MG63 (cell line): ENCODE results near the gene TLDC2. TPM values are rescaled to one million over a fixed set of nuclear protein-coding genes. Genes with fewer than 3 reads are reported as not detected.

Experiments
- DNase-seq: peaks from one replicate; pipeline ENCODE4 v3.0.0-alpha.2; 2020
- H3K27me3 ChIP-seq: fragments of 250-450 bp; sonication (Bioruptor Pico); 2 replicates; pipeline ENCODE4 v1.5.1; 2020; ENCODE audit warnings: mild to moderate bottlenecking, moderate library complexity
- H3K36me3 ChIP-seq: fragments of 250-450 bp; sonication (Bioruptor Pico); 2 replicates; pipeline ENCODE4 v1.5.1; 2020; ENCODE audit warnings: mild to moderate bottlenecking, moderate library complexity
- H3K4me3 ChIP-seq: fragments of 250-450 bp; sonication (Bioruptor Pico); 2 replicates; pipeline ENCODE4 v1.5.1; 2020; ENCODE audit warnings: mild to moderate bottlenecking, moderate library complexity
- H3K9me3 ChIP-seq: fragments of 250-450 bp; sonication (Bioruptor Pico); 2 replicates; pipeline ENCODE4 v1.5.1; 2020; ENCODE audit warnings: mild to moderate bottlenecking, moderate library complexity
- total RNA-seq: library from RNA; depleted of rRNA; stranded (reverse); fragments of >200 nt; shearing (Covaris generic); gene quantifications from 2 replicates; pipeline ENCODE4 v1.2.3, GENCODE V29; 2014; ENCODE audit warnings: low replicate concordance

Gene TLDC2
- total RNA-seq, 1 experiment from 2014 or later = not detected

DNA sequence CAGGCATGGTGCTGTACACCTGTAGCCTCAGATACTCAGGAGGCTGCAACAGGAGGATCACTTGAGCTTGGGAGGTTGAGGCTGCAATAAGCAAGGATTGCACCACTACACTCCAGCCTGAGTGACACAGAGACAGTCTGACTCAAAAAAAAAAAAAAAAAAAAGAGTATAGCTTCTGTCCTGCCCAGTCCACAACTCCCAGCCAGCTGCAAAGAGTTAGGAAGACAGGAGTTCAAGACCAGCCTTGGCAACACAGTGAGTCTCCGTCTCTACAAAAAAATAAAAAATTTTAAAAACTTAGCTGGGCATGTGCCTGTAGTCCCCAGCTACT, 28.3 kb upstream of the TLDC2 start:
- no peaks in the 10 kb centered on the region for H3K9me3 ChIP-seq
- peaks cover 63% of the 10 kb centered on the region for H3K36me3 ChIP-seq
- H3K27me3 ChIP-seq = no peaks in the 10 kb centered on the region
- DNase-seq = no peak
- no peak overlapping the region for H3K4me3 ChIP-seq

- Histone ChIP-seq H3K4me3 (no peak overlapping the region; the same call in 1 of the 2 replicates), H3K36me3 (peaks cover 63% of the 10 kb centered on the region), H3K9me3 (no peaks in the 10 kb centered on the region), H3K27me3 (no peaks in the 10 kb centered on the region)
- peak; percentile 94 for DNase-seq
These were observed 27.8 kb upstream of the TLDC2 start for GRCh38 chr20:36848078-36848660.

GRCh38 chr20:36848677-36849076, 27.3 kb upstream of the TLDC2 start:
- no peaks in the 10 kb centered on the region for H3K27me3 ChIP-seq

DNA sequence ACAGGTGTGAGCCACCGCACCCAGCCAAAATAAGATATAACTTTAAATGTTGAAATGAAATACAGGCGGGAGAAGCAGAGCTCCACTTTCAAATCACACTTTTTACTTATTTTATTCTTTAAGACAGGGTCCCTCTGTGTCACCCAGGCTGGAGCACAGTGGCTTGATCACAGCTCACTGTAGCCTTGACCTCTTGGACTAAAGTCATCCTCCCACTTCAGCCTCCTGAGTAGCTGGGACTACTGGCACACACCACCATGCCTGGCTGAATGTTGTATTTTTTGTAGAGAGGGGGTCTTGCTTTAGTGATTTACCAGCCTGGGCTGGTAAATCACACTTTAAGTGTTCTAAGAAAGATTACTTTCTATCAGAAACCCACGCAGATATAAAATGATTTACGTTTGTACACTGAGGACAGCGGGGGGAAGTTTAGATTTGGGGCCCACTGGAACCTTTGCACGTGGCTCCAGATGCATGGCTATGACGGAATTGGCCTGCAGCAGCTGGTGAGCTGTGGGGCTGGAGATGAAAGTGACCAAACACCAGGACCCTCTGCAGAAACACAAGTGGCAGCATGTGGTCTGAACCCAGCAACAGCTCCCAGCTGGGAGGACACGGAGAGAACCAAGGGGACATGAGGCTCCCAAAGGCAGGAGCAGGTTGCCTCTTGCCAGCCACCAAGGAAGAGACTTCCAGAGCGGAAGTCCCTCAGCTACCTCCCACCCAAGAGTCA, 26.4 kb upstream of the TLDC2 start:
- H3K27me3 ChIP-seq = no peaks in the 10 kb centered on the region
- no peak overlapping the region for H3K4me3 ChIP-seq
- DNase-seq = no peak
- peaks cover 65% of the 10 kb centered on the region for H3K36me3 ChIP-seq
- no peaks in the 10 kb centered on the region for H3K9me3 ChIP-seq

More at GRCh38 chr20:36848677-36849076, 27.3 kb upstream of the TLDC2 start:
- Histone ChIP-seq H3K4me3 (no peak overlapping the region; the same call in 1 of the 2 replicates), H3K36me3 (peaks cover 64% of the 10 kb centered on the region), H3K9me3 (no peaks in the 10 kb centered on the region)
- DNase-seq = no peak

- Histone ChIP-seq H3K4me3 (no peak overlapping the region), H3K36me3 (peaks cover 64% of the 10 kb centered on the region), H3K9me3 (no peaks in the 10 kb centered on the region)
These were observed 25.2 kb upstream of the TLDC2 start for GRCh38 chr20:36850759-36851158.

GRCh38 chr20:36851490-36851889, 24.4 kb upstream of the TLDC2 start:
- peaks cover 65% of the 10 kb centered on the region for H3K36me3 ChIP-seq
- no peak overlapping the region for H3K4me3 ChIP-seq
- no peaks in the 10 kb centered on the region for H3K27me3 ChIP-seq
- no peak for DNase-seq
- no peaks in the 10 kb centered on the region for H3K9me3 ChIP-seq

More at GRCh38 chr20:36850759-36851158, 25.2 kb upstream of the TLDC2 start:
- DNase-seq = no peak
- no peaks in the 10 kb centered on the region for H3K27me3 ChIP-seq

DNA sequence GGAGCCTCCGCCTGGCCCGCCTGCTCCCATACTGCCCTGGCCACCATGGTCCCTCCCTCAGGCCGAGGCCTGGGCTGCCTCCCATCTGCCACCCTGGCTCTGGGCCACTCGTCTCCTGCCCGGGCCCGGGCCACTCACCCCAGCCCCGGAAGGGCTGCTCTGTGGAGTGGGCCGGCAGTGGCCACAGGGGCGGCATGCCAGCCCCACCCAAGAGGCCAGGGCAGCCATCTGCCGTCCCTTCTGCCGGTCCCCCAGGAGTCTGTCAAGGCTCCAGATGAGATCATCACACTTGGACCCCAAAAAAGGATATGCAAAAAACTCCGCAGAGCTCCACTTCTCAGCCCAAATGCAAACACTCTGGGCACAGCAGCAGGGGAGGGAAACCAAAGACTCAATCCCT, 23.8 kb upstream of the TLDC2 start:
- Histone ChIP-seq H3K9me3 (no peaks in the 10 kb centered on the region), H3K36me3 (peaks cover 62% of the 10 kb centered on the region), H3K4me3 (no peak overlapping the region), H3K27me3 (no peaks in the 10 kb centered on the region)
- DNase-seq = peak; percentile 75

DNA sequence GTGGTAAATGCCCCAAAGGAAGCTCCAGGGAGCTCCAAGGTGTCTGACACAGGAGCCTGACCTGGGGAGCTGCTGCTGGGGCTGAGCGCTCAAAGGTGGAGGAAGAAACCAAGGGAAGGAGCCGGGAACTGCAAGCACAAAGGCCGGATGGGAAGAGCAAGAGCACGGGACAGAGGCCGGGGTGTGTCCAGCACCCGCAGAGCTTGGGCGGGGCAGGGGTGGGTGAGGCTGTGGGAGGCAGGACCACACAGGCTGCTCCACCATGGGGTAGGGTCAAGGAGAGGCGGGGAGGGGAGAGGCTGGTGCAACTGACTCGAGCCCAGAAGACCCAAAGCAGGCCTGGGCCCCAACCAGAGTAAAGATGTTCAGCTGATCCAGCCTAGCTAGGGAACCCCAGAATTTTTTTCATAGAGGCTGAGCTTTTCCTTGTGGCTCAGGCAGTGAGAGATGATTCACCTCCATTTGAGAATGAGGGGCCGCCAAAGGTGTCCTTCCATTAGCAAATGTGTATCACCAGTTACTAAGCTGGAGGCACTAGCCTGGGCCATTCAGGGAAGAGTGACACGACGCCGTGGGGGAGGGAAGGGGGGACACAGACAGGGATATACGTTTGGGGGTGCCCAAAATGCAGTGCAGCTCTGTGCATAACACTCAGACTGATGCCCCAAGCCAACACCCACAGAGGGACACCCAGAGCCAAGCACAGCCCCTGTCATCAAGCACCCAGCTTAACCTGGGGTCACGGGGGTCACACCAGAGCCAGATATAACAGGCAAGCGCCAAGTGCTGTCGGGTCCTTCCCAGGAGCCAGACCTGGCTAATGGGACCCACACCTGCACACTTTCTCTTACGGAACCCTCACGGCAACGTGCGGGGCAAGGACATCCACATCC, 21.3 kb upstream of the TLDC2 start:
- no peak overlapping the region for H3K4me3 ChIP-seq
- H3K9me3 ChIP-seq = no peaks in the 10 kb centered on the region
- H3K36me3 ChIP-seq = peaks cover 79% of the 10 kb centered on the region
- DNase-seq = peak; percentile 64
- no peaks in the 10 kb centered on the region for H3K27me3 ChIP-seq

- Histone ChIP-seq H3K27me3 (no peaks in the 10 kb centered on the region), H3K36me3 (peaks cover 82% of the 10 kb centered on the region), H3K9me3 (no peaks in the 10 kb centered on the region), H3K4me3 (no peak overlapping the region)
- peak; percentile 79 for DNase-seq
These were observed 20.7 kb upstream of the TLDC2 start for GRCh38 chr20:36855241-36855657.

- Histone ChIP-seq H3K27me3 (no peaks in the 10 kb centered on the region), H3K9me3 (no peaks in the 10 kb centered on the region), H3K36me3 (peaks cover 84% of the 10 kb centered on the region), H3K4me3 (peak overlapping the region; percentile 1; the same call in 1 of the 2 replicates)
- peak; percentile 90 for DNase-seq
These were observed 19.7 kb upstream of the TLDC2 start for GRCh38 chr20:36856195-36856594.

GRCh38 chr20:36856691-36857635, 19.0 kb upstream of the TLDC2 start:
- DNase-seq = no peak
- Histone ChIP-seq H3K9me3 (no peaks in the 10 kb centered on the region), H3K36me3 (peaks cover 84% of the 10 kb centered on the region), H3K4me3 (no peak overlapping the region), H3K27me3 (no peaks in the 10 kb centered on the region)

- Histone ChIP-seq H3K9me3 (no peaks in the 10 kb centered on the region), H3K4me3 (no peak overlapping the region), H3K36me3 (peaks cover 69% of the 10 kb centered on the region), H3K27me3 (no peaks in the 10 kb centered on the region)
- no peak for DNase-seq
These were observed 16.7 kb upstream of the TLDC2 start for GRCh38 chr20:36859282-36859555.

GRCh38 chr20:36859700-36860330, 16.1 kb upstream of the TLDC2 start:
- Histone ChIP-seq H3K36me3 (peaks cover 65% of the 10 kb centered on the region), H3K4me3 (no peak overlapping the region; the same call in 1 of the 2 replicates), H3K27me3 (no peaks in the 10 kb centered on the region), H3K9me3 (no peaks in the 10 kb centered on the region)
- no peak for DNase-seq

DNA sequence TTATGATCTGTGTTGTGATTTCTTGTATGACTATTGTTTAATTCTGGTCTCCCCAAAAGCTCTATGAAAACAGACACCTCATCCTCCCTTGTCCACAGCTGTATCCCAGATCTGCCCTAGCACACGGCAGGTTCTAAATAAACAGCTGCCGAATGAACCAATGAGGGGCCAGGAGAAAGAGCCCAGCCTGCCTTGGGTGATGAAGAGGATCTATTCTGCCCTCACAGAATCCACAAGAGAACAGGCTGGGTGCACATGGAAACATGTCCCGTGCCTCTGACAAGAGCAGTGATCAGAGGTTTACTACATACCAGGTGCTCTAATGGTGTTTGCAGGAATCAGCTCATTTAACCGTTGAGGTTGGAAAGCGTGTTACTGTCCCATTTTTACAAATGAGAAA, 15.6 kb upstream of the TLDC2 start:
- Histone ChIP-seq H3K36me3 (peaks cover 60% of the 10 kb centered on the region), H3K9me3 (no peaks in the 10 kb centered on the region), H3K4me3 (no peak overlapping the region), H3K27me3 (no peaks in the 10 kb centered on the region)
- DNase-seq = no peak

- Histone ChIP-seq H3K4me3 (peak overlapping the region; percentile 86), H3K36me3 (peaks cover 55% of the 10 kb centered on the region), H3K9me3 (no peaks in the 10 kb centered on the region), H3K27me3 (no peaks in the 10 kb centered on the region)
- no peak for DNase-seq
These were observed 14.9 kb upstream of the TLDC2 start for GRCh38 chr20:36860811-36861624.

GRCh38 chr20:36861625-36861874, 14.4 kb upstream of the TLDC2 start:
- H3K4me3 ChIP-seq = peak overlapping the region; percentile 86
- peaks cover 55% of the 10 kb centered on the region for H3K36me3 ChIP-seq
- H3K9me3 ChIP-seq = no peaks in the 10 kb centered on the region
- no peaks in the 10 kb centered on the region for H3K27me3 ChIP-seq
- DNase-seq = peak; percentile 55
